ENCODE data around the gene TMEM242. TPM values are rescaled to one million over a fixed set of nuclear protein-coding genes. Genes with fewer than 3 reads are reported as not detected.
"Not testable (repeated sequence)": the region's sequence is repeated elsewhere in the genome, so short reads cannot be mapped to it uniquely, and the experiment has no call there.

TMEM242 gene
- total RNA-seq, 2 donors from 2014 or later = 12.4 to 12.9 TPM

DNA sequence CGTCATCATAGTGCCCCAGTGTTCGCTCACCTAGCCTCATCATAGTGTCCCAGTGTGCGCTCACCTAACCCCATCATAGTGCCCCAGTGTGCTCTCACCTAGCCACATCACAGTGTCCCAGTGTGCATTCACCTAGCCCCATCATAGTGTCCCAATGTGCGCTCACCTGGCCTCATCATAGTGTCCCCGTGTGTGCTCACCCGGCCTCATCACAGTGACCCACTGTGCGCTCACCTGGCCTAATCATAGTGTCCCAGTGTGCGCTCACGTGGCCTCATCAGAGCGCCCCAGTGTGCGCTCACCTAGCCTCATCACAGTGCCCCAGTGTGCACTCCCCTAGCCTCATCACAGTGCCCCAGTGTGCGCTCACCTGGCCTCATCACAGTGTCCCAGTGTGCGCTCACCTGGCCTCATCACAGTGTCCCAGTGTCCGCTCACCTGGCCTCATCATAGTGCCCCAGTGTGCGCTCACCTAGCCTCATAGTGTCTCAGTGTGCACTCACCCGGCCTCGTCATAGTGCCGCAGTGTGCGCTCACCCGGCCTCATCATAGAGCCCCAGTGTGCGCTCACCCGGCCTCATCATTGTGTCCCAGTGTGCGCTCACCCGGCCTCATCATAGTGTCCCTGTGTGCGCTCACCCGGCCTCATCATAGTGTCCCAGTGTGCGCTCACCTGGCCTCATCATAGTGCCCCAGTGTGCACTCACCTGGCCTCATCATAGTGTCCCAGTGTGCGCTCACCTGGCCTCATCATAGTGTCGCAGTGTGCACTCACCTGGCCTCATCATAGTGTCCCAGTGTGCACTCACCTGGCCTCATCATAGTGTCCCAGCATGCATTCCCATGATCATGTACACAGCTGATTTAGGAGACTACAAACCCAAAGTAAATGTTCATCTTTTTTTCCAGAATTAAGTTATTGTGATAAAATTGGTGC is 9.5 kb downstream of the TMEM242 start:
- peak overlapping the region; percentile 63 for H3K27ac Mint-ChIP-seq
- DNase-seq = no peak
- peaks cover 14% of the 10 kb centered on the region for H3K4me1 Mint-ChIP-seq
- H3K9me3 ChIP-seq (ENCODE audit: control insufficient read depth, low read length, poor library complexity, severe bottlenecking) = no peaks in the 10 kb centered on the region
- ATAC-seq = no peak
- H3K27me3 Mint-ChIP-seq = no peaks in the 10 kb centered on the region
- peaks cover 34% of the 10 kb centered on the region for H3K36me3 Mint-ChIP-seq (ENCODE audit: low read depth)
- no peak overlapping the region for H3K4me3 Mint-ChIP-seq

DNA sequence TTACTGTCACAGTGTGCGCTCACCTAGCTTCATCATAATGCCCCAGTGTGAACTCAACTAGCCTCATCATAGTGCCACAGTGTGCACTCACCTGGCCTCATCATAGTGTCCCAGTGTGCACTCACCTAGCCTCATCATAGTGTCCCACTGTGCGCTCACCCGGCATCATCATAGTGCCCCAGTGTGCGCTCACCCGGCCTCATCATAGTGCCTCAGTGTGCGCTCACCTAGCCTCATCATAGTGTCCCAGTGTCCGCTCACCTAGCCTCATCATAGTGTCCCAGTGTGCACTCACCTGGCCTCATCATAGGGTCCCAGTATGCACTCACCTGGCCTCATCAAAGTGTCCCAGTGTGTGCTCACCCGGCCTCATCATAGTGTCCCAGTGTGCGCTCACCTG is 10.6 kb downstream of the TMEM242 start:
- ATAC-seq = no peak
- Mint-ChIP-seq H3K27me3 (no peaks in the 10 kb centered on the region), H3K27ac (no peak overlapping the region), H3K4me3 (no peak overlapping the region), H3K4me1 (peaks cover 16% of the 10 kb centered on the region), H3K36me3 (ENCODE audit: low read depth) (peaks cover 34% of the 10 kb centered on the region)
- no peak for DNase-seq
- H3K9me3 ChIP-seq (ENCODE audit: control insufficient read depth, low read length, poor library complexity, severe bottlenecking) = no peaks in the 10 kb centered on the region

DNA sequence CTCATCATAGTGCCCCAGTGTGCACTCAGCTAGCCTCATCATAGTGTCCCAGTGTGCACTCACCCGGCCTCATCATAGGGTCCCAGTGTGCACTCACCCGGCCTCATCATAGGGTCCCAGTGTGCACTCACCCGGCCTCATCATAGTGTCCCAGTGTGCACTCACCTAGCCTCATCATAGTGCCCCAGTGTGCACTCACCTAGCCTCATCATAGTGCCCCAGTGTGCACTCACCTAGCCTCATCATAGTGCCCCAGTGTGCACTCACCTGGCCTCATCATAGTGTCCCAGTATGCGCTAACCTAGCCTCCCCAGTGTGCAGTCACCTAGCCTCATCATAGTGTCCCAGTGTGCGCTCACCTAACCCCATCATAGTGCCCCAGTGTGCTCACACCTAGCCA is 12.6 kb downstream of the TMEM242 start:
- H3K9me3 ChIP-seq (ENCODE audit: control insufficient read depth, low read length, poor library complexity, severe bottlenecking); H3K27ac Mint-ChIP-seq; H3K4me1 Mint-ChIP-seq; DNase-seq; ATAC-seq; H3K4me3 Mint-ChIP-seq; H3K27me3 Mint-ChIP-seq: not testable (repeated sequence)
- H3K36me3 Mint-ChIP-seq (ENCODE audit: low read depth) = peaks cover 26% of the 10 kb centered on the region

DNA sequence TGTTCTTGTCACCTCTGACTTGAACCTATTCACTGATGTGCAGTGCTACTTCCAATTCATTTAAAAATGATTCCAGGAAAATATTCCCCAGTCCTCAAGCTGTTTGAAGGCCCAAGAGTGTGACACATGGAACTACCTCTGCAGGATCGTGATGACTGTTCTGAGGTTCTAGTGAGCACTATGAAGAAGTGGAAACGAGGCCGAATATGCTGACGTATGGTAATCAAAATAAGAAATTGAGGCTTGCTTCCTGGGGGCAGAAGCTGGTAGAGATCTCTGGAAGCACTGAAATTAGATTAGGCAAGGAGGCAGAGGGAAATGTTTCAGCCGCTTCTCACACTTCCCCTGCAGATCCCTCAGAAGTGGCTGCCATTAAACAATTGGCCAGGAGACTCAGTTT is 15.7 kb downstream of the TMEM242 start:
- peak overlapping the region; percentile 16 for H3K27ac Mint-ChIP-seq
- no peak for DNase-seq
- peaks cover 10% of the 10 kb centered on the region for H3K4me1 Mint-ChIP-seq
- H3K36me3 Mint-ChIP-seq (ENCODE audit: low read depth) = peaks cover 15% of the 10 kb centered on the region
- no peaks in the 10 kb centered on the region for H3K9me3 ChIP-seq (ENCODE audit: control insufficient read depth, low read length, poor library complexity, severe bottlenecking)
- no peak for ATAC-seq
- H3K4me3 Mint-ChIP-seq = no peak overlapping the region
- no peaks in the 10 kb centered on the region for H3K27me3 Mint-ChIP-seq

DNA sequence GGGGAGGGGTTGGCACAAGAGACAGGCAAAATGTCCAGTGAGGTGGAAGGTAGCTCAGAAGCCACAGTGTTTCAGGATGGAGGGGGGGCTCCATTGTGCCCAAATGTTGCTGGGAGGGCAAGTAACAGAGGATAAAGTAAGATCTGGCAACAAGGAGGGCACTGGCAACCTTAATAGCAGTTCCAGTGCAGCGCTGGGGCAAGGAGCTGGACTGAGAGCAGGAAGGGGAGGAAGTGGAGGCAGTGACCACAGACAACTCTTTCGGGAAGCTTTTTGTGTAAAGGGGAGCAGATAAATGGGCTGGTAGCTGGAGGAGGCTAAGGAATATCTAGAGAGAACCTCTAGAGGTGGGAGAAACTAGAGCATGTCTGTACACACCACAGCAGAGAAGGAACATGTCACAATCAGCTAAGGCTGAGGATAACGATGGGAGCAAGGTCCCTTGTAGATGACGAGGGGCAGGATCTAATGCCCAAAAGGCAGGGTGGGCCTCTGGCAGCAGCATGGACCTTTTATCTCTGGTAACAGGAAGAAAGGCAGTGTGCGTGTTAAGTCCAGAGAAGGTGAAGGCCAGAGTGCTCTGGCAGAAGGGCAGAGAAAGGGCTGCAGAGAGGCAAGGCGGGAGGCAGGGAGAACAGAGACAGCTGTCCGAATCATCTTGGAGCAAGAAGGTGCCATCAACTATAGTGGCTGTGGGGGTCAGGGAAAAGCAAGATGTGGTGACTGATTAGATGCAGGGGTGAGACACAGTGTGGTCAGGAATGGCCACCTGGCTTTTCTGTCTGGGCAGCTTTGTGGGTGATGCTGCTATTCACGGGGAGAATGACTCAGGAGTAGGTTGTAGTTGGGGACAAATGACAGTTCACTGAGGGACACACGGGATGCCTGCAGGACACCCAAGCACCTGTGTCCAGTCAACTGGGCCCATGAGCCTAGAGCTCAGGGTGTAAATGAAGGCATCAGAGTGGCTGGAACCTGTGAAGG is 17.4 kb downstream of the TMEM242 start:
- H3K9me3 ChIP-seq (ENCODE audit: control insufficient read depth, low read length, poor library complexity, severe bottlenecking) = no peaks in the 10 kb centered on the region
- no peaks in the 10 kb centered on the region for H3K27me3 Mint-ChIP-seq
- H3K27ac Mint-ChIP-seq = no peak overlapping the region
- H3K36me3 Mint-ChIP-seq (ENCODE audit: low read depth) = peaks cover 9% of the 10 kb centered on the region
- peaks cover 11% of the 10 kb centered on the region for H3K4me1 Mint-ChIP-seq
- no peak for ATAC-seq
- H3K4me3 Mint-ChIP-seq = no peak overlapping the region
- no peak for DNase-seq

DNA sequence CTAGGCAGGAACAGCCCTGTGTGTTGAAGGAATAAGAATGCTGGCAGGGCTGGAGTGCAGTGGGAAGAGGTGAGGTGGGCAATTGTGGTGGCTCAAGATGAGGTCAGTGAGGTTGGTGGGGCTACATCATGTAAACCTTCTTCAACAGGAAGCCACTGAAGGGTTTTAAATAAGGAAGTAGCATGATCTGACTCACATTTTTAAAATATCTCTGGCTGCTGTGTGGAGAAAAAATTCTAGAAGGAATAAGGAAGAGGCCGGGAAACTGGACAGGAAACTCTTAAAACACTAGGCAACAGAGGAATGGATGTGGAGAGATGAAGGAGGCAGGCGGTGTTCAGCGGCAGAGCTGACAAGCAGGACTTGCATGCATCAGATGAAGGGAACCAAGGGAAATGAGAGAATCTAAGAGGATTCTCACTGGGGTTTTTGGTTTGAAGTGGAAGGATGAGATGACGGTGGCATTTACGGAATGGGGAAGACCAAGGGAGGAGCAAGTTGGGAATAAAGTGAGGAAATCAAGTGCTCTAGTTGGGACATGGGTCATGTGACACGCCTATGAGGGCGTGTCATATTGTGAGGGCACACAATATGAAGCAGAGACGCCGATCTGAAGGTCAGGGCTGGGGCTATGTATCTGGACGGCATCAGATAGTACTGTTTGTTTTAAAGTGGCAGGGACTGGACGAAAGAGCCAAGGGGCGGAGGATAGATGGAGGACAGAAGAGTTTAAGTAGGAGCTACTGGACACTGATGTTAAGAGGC is 18.2 kb downstream of the TMEM242 start:
- Mint-ChIP-seq H3K4me1 (peaks cover 11% of the 10 kb centered on the region), H3K36me3 (ENCODE audit: low read depth) (peaks cover 3% of the 10 kb centered on the region), H3K27ac (no peak overlapping the region), H3K27me3 (no peaks in the 10 kb centered on the region), H3K4me3 (no peak overlapping the region)
- no peak for ATAC-seq
- no peak for DNase-seq
- H3K9me3 ChIP-seq (ENCODE audit: control insufficient read depth, low read length, poor library complexity, severe bottlenecking) = no peaks in the 10 kb centered on the region

DNA sequence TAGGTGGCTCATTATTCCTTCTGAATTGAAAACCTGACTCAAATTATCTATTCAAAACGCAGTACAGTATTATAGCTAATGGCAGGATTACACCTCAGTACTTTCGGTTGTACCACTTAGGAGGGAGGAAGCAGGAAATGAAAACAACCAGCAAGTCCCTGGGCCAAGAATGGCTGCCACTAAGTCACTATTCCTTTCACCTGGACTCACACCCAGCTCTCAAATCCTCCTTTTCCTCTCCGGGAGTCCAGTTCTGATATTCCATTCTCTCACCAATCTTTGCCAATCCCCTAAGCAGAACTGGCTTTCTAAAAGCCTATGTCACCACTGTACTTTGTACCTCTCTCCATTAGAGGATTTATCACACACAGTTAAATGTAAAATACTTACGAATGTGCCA is 20.6 kb downstream of the TMEM242 start:
- DNase-seq = no peak
- ATAC-seq = no peak
- H3K4me1 Mint-ChIP-seq = peaks cover 9% of the 10 kb centered on the region
- no peak overlapping the region for H3K4me3 Mint-ChIP-seq
- H3K36me3 Mint-ChIP-seq (ENCODE audit: low read depth) = peaks cover 3% of the 10 kb centered on the region
- H3K27me3 Mint-ChIP-seq = no peaks in the 10 kb centered on the region
- H3K27ac Mint-ChIP-seq = no peak overlapping the region
- no peaks in the 10 kb centered on the region for H3K9me3 ChIP-seq (ENCODE audit: control insufficient read depth, low read length, poor library complexity, severe bottlenecking)

DNA sequence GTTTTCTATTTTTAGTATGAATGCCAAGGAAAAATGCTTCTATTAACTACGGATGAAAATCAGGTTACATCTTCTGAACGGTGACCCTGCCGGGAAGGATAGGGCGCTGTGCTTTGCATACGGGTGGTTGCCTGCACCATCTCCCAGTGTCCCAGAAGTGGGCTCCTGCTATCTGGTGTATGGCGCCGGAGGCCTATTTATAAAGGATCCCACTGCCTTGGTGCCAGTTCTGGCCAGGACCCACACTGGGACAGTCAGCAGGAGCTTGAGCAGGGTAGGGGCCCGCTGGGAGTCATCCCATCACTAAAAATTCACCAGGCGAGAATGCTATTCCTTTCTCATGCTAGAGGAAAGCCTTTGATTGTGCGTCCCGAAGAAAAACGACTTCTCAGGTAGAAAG is 22.9 kb downstream of the TMEM242 start:
- Mint-ChIP-seq H3K27me3 (no peaks in the 10 kb centered on the region), H3K4me3 (no peak overlapping the region), H3K4me1 (peaks cover 10% of the 10 kb centered on the region), H3K27ac (no peak overlapping the region), H3K36me3 (ENCODE audit: low read depth) (peaks cover 3% of the 10 kb centered on the region)
- H3K9me3 ChIP-seq (ENCODE audit: control insufficient read depth, low read length, poor library complexity, severe bottlenecking) = no peaks in the 10 kb centered on the region
- DNase-seq (no peak), ATAC-seq (no peak)

DNA sequence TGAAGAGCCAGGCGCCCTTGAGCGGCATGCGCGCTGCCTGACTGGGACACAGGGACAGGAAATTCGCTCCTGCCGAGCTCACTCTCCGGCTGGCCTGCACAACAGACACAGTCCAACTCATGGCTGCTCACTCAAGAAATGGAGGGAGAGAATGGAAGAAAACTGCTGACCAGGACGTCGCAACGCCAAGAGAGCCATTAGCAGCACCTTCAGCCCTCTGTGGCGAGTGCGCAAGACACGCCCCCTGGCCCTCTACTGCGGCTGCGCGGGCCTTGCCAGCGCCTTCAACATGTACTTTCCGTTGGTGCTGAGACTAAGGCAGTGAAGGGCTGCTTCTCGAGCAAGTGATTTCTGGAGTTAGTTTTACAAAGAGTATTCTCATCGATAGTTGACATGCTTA is 23.3 kb downstream of the TMEM242 start:
- no peaks in the 10 kb centered on the region for H3K9me3 ChIP-seq (ENCODE audit: control insufficient read depth, low read length, poor library complexity, severe bottlenecking)
- DNase-seq = no peak
- peaks cover 3% of the 10 kb centered on the region for H3K36me3 Mint-ChIP-seq (ENCODE audit: low read depth)
- no peak overlapping the region for H3K27ac Mint-ChIP-seq
- no peaks in the 10 kb centered on the region for H3K27me3 Mint-ChIP-seq
- H3K4me3 Mint-ChIP-seq = no peak overlapping the region
- peaks cover 10% of the 10 kb centered on the region for H3K4me1 Mint-ChIP-seq
- ATAC-seq = no peak

DNA sequence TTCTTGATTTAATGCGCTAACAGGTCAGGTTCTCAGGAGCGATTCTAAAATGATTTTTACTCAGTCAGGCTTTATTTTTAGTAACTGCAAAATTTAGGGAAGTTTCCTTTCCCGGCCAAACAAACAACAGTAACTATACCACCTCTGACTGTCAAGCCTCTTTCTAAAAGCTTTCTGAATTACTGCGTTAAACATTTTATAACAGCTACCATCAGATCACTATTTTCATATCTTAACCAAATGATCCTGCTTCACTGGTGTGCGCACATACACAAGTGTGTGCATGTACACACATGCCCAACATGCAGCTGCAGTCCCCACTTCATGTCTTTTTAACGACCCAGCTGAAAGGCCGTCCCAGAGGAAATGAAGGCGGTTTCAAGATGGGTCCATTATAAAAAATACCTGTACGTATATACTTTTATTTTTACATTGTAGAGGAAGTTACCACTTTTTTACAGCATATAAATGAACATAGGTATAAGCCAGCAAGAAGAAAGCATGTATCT is 25.0 kb downstream of the TMEM242 start:
- H3K4me3 Mint-ChIP-seq = no peak overlapping the region
- H3K4me1 Mint-ChIP-seq = peaks cover 10% of the 10 kb centered on the region
- H3K36me3 Mint-ChIP-seq (ENCODE audit: low read depth) = peaks cover 3% of the 10 kb centered on the region
- no peaks in the 10 kb centered on the region for H3K9me3 ChIP-seq (ENCODE audit: control insufficient read depth, low read length, poor library complexity, severe bottlenecking)
- H3K27ac Mint-ChIP-seq = no peak overlapping the region
- no peaks in the 10 kb centered on the region for H3K27me3 Mint-ChIP-seq
- DNase-seq = no peak
- ATAC-seq = no peak

DNA sequence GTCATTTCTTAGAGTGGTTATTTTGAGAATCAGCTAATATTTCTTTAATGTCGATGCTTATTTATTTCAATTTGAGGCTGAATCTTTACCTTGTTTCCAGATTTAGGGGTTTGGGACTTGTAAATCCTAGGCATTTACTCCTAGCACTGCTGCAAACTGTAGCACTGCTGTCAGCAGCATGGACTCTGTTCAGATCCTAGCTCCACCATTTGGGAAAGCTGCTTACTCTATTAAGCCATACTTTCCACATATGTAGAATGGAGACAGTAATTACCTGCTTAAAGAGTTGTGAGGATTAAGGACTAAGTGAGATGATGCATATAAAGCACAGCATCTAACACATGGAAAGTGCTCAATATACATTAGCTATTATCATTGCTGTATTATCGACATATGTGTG is 28.7 kb downstream of the TMEM242 start:
- Mint-ChIP-seq H3K36me3 (ENCODE audit: low read depth) (peaks cover 6% of the 10 kb centered on the region), H3K27me3 (no peaks in the 10 kb centered on the region), H3K4me1 (peaks cover 10% of the 10 kb centered on the region)

DNA sequence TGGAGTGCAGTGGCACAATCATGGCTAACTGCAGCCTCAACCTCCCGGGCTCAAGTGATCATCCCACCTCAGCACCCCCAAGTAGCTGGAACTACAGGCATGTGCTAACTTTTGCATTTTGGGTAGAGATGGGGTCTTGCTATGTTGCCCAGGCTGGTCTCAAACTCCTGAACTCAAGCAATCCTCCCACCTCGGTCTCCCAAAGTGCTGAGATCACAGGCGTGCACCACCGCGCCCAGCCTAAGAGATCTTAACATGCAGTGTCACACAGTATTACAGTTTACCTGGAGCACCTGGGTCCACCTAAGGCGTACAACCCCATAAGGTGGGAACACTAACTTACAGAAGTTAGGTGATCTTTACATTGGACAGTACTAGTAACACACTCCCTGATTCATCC is 29.5 kb downstream of the TMEM242 start:
- Mint-ChIP-seq H3K27ac (no peak overlapping the region), H3K27me3 (no peaks in the 10 kb centered on the region), H3K4me1 (peaks cover 10% of the 10 kb centered on the region), H3K4me3 (no peak overlapping the region), H3K36me3 (ENCODE audit: low read depth) (peaks cover 6% of the 10 kb centered on the region)
- no peaks in the 10 kb centered on the region for H3K9me3 ChIP-seq (ENCODE audit: control insufficient read depth, low read length, poor library complexity, severe bottlenecking)
- no peak for DNase-seq
- no peak for ATAC-seq

More for the DNA sequence above, 28.7 kb downstream of the TMEM242 start:
- no peak for ATAC-seq
- DNase-seq = no peak
- no peaks in the 10 kb centered on the region for H3K9me3 ChIP-seq (ENCODE audit: control insufficient read depth, low read length, poor library complexity, severe bottlenecking)
- no peak overlapping the region for H3K27ac Mint-ChIP-seq
- H3K4me3 Mint-ChIP-seq = no peak overlapping the region

Data from T-helper 17 cell (primary cell).